Neural cell (in vitro differentiated cells): ENCODE measurements around the gene DKC1. TPM values are rescaled to one million over a fixed set of nuclear protein-coding genes. Genes with fewer than 3 reads are reported as not detected.

Experiments used
- H2AFZ ChIP-seq: fragments of 200-600, 300-800 bp; sonication (generic), shearing (Covaris generic); 2 replicates; pipeline ENCODE4 v1.6.0; 2014; ENCODE audit warnings: low read depth, mild to moderate bottlenecking, antibody characterized with exemption, low read length, moderate library complexity
- H3F3A ChIP-seq: fragments of 200-600 bp; shearing (Covaris generic); 2 replicates; pipeline ENCODE4 v1.6.1; 2016; ENCODE audit warnings: mild to moderate bottlenecking, moderate library complexity, mixed read lengths, antibody characterized with exemption, low read length; ENCODE audit not compliant: insufficient read depth, poor library complexity, severe bottlenecking
- H3K27ac ChIP-seq: fragments of 200-600, 300-800 bp; sonication (generic), shearing (Covaris generic); 2 replicates; pipeline ENCODE4 v1.5.1; 2014; ENCODE audit warnings: mild to moderate bottlenecking, low read length, moderate library complexity
- H3K27me3 ChIP-seq: fragments of 300-800, 200-600 bp; sonication (generic), shearing (Covaris generic); 2 replicates; pipeline ENCODE4 v1.6.0; 2014; ENCODE audit warnings: mild to moderate bottlenecking, low read depth, low read length, moderate library complexity; ENCODE audit not compliant: insufficient read depth
- H3K36me3 ChIP-seq: fragments of 300-800, 200-600 bp; sonication (generic), shearing (Covaris generic); 2 replicates; pipeline ENCODE4 v1.5.1; 2014; ENCODE audit warnings: mild to moderate bottlenecking, antibody characterized with exemption, low read length, moderate library complexity; ENCODE audit not compliant: insufficient read depth
- H3K4me2 ChIP-seq: fragments of 300-800, 200-600 bp; sonication (generic), shearing (Covaris generic); 2 replicates; pipeline ENCODE4 v1.6.0; 2014; ENCODE audit warnings: mild to moderate bottlenecking, low read length
- H3K4me3 ChIP-seq: fragments of 300-800, 200-600 bp; sonication (generic), shearing (Covaris generic); 2 replicates; pipeline ENCODE4 v1.5.1; 2014; ENCODE audit warnings: mild to moderate bottlenecking, low read length, moderate library complexity
- H3K79me2 ChIP-seq: fragments of 200-600 bp; shearing (Covaris generic); replicated peaks from 2 replicates; pipeline ENCODE4 v1.6.0; 2014; ENCODE audit warnings: mild to moderate bottlenecking, low read length, moderate library complexity; ENCODE audit not compliant: insufficient read depth
- H3K9ac ChIP-seq: fragments of 300-800, 200-600 bp; sonication (generic), shearing (Covaris generic); 2 replicates; pipeline ENCODE4 v1.6.1; 2016; ENCODE audit warnings: mild to moderate bottlenecking, low read length, mixed read lengths
- H3K9me2 ChIP-seq: fragments of 200-600 bp; shearing (Covaris generic); 2 replicates; pipeline ENCODE4 v1.6.1; 2016; ENCODE audit warnings: mild to moderate bottlenecking, low read length, mixed read lengths; ENCODE audit not compliant: insufficient read depth
- H3K9me3 ChIP-seq: fragments of 200-600, 300-800 bp; sonication (generic), shearing (Covaris generic); 2 replicates; pipeline ENCODE4 v1.6.1; 2016; ENCODE audit warnings: mild to moderate bottlenecking, mixed run types, low read length, moderate library complexity, mixed read lengths
- H4K20me1 ChIP-seq: fragments of 200-600 bp; shearing (Covaris generic); 2 replicates; pipeline ENCODE4 v1.6.1; 2016; ENCODE audit warnings: mild to moderate bottlenecking, mixed run types; ENCODE audit not compliant: insufficient read depth
- CTCF ChIP-seq: fragments of 450-650 bp; IDR thresholded peaks from 2 replicates; pipeline ENCODE4 v1.5.1; 2014; ENCODE audit warnings: antibody characterized with exemption, mild to moderate bottlenecking, moderate library complexity; ENCODE audit not compliant: poor library complexity, severe bottlenecking
- EP300 ChIP-seq: fragments of 450-650 bp; conservative IDR thresholded peaks from 2 replicates; pipeline ENCODE4 v1.6.1; 2014; ENCODE audit warnings: antibody characterized with exemption, mild to moderate bottlenecking, moderate library complexity; ENCODE audit not compliant: poor library complexity, severe bottlenecking
- EZH2 ChIP-seq: fragments of 200-600, 300-800 bp; shearing (Covaris generic), sonication (generic); IDR thresholded peaks from 2 replicates; pipeline ENCODE4 v1.6.1; 2014; ENCODE audit warnings: antibody characterized with exemption, low read length, borderline replicate concordance, mild to moderate bottlenecking; ENCODE audit not compliant: insufficient read depth, poor library complexity, severe bottlenecking
- MXI1 ChIP-seq: fragments of 450-650 bp; conservative IDR thresholded peaks from 2 replicates; pipeline ENCODE4 v1.6.1; 2014; ENCODE audit warnings: antibody characterized with exemption, mild to moderate bottlenecking; ENCODE audit not compliant: poor library complexity, severe bottlenecking
- POLR2AphosphoS5 ChIP-seq: IDR thresholded peaks from 2 replicates; pipeline ENCODE4 v1.6.1; 2012
- RAD21 ChIP-seq: fragments of 450-650 bp; conservative IDR thresholded peaks from 2 replicates; pipeline ENCODE4 v1.6.1; 2014; ENCODE audit warnings: antibody characterized with exemption, mild to moderate bottlenecking, moderate library complexity
- REST ChIP-seq: IDR thresholded peaks from 2 replicates; pipeline ENCODE4 v1.6.1; 2012; ENCODE audit warnings: borderline replicate concordance
- SMC3 ChIP-seq: fragments of 450-650 bp; conservative IDR thresholded peaks from 2 replicates; pipeline ENCODE4 v1.6.1; 2014; ENCODE audit warnings: antibody characterized with exemption, mild to moderate bottlenecking, moderate library complexity; ENCODE audit not compliant: poor library complexity
- TAF1 ChIP-seq: IDR thresholded peaks from 2 replicates; pipeline ENCODE4 v1.6.1; 2012; ENCODE audit warnings: low read depth
- polyA minus RNA-seq: library from RNA; depleted of rRNA, polyadenylated mRNA; stranded (reverse); fragments of >200 nt; gene quantifications from 2 replicates; pipeline ENCODE4 v1.2.3, GENCODE V29; 2014
- polyA plus RNA-seq: library from polyadenylated mRNA; depleted of rRNA; stranded (reverse); fragments of >200 nt; gene quantifications from 2 replicates; pipeline ENCODE4 v1.2.3, GENCODE V29; 2014

Gene DKC1
- polyA plus RNA-seq, result 31.3 and 32.1 TPM in 2 replicates
- 27.5 and 28.8 TPM in 2 replicates for polyA minus RNA-seq

- Histone ChIP-seq H3K9ac (peak within 1 kb of the TSS; percentile 63), H3K36me3 (no peaks in the 10 kb centered on the region), H3K79me2 (no peaks in the 10 kb centered on the region), H3K9me3 (no peaks in the 10 kb centered on the region), H3K4me2 (peak within 1 kb of the TSS; percentile 62), H2AFZ (peak within 1 kb of the TSS; percentile 76), H4K20me1 (no peaks in the 10 kb centered on the region), H3F3A (no peaks in the 10 kb centered on the region), H3K27me3 (no peaks in the 10 kb centered on the region), H3K9me2 (no peaks in the 10 kb centered on the region), H3K27ac (peak within 1 kb of the TSS; percentile 80), H3K4me3 (peak within 1 kb of the TSS; percentile 86)
- no peak for TF ChIP-seq POLR2AphosphoS5
- TF ChIP-seq CTCF, result peak; percentile 31
- peak; percentile 31 for TF ChIP-seq TAF1
- no peak for TF ChIP-seq SMC3
- TF ChIP-seq REST, result peak; percentile 1
- TF ChIP-seq MXI1, result peak; percentile 59
These were observed at the start of gene DKC1 for GRCh38 chrX:154762537-154763296. Gene DKC1 (plus strand): TSS chrX:154762864. CDS start chrX:154762966, 102 bp downstream.

- H3K4me3 ChIP-seq, result no peak overlapping the region
- no peaks in the 10 kb centered on the region for H3K27me3 ChIP-seq
- no peaks in the 10 kb centered on the region for H3K9me3 ChIP-seq
These were observed 47.7 kb upstream of the DKC1 start for GRCh38 chrX:154714925-154715324.

More at GRCh38 chrX:154714925-154715324, 47.7 kb upstream of the DKC1 start:
- Histone ChIP-seq H3F3A (no peaks in the 10 kb centered on the region), H3K79me2 (no peaks in the 10 kb centered on the region), H3K9ac (no peak overlapping the region), H3K27ac (no peak overlapping the region), H3K9me2 (no peaks in the 10 kb centered on the region), H3K36me3 (no peaks in the 10 kb centered on the region), H3K4me2 (no peak overlapping the region), H2AFZ (no peak overlapping the region), H4K20me1 (no peaks in the 10 kb centered on the region)
- TF ChIP-seq CTCF, result peak; percentile 70
- TF ChIP-seq MXI1, result no peak
- no peak for TF ChIP-seq REST
- no peak for TF ChIP-seq EP300
- TF ChIP-seq POLR2AphosphoS5, result no peak
- TF ChIP-seq SMC3, result peak; percentile 34
- no peak for TF ChIP-seq TAF1
- TF ChIP-seq EZH2, result no peak
- TF ChIP-seq RAD21, result peak; percentile 62
